MM.1S (cell line): Measurements from ENCODE around the gene CACNA1G.

ENCODE experiments used
- DNase-seq: peaks from one replicate; pipeline ENCODE4 v3.0.0-alpha.2; 2015
- H2AFZ ChIP-seq: fragments of 300-600 bp; sonication (generic); 2 replicates; pipeline ENCODE4 v1.6.0; 2016; ENCODE audit warnings: antibody characterized with exemption, low read length
- H3F3A ChIP-seq: fragments of 300-600 bp; sonication (generic); 2 replicates; pipeline ENCODE4 v1.6.1; 2016; ENCODE audit warnings: mild to moderate bottlenecking, antibody characterized with exemption, low read length, moderate library complexity, mixed read lengths; ENCODE audit not compliant: insufficient read depth
- H3K27ac ChIP-seq: fragments of 300-600 bp; sonication (generic); 2 replicates; pipeline ENCODE4 v1.5.1; 2016; ENCODE audit warnings: mild to moderate bottlenecking, low read length
- H3K27me3 ChIP-seq: fragments of 300-600 bp; sonication (generic); replicated peaks from 2 replicates; pipeline ENCODE4 v1.6.0; 2016; ENCODE audit warnings: low read length; ENCODE audit not compliant: insufficient read depth
- H3K36me3 ChIP-seq: fragments of 300-600 bp; sonication (generic); replicated peaks from 2 replicates; pipeline ENCODE4 v1.6.1; 2016; ENCODE audit warnings: mild to moderate bottlenecking, low read length, mixed read lengths; ENCODE audit not compliant: insufficient read depth
- H3K4me1 ChIP-seq: fragments of 300-600 bp; sonication (generic); 2 replicates; pipeline ENCODE4 v1.6.1; 2016; ENCODE audit warnings: low read length, mixed read lengths
- H3K4me2 ChIP-seq: fragments of 300-600 bp; sonication (generic); 2 replicates; pipeline ENCODE4 v1.6.0; 2016; ENCODE audit warnings: low read depth, low read length
- H3K4me3 ChIP-seq: fragments of 300-600 bp; sonication (generic); 2 replicates; pipeline ENCODE4 v1.5.1; 2016; ENCODE audit warnings: low read length, mixed read lengths
- H3K79me2 ChIP-seq: fragments of 300-600 bp; sonication (generic); 2 replicates; pipeline ENCODE4 v1.6.1; 2016; ENCODE audit warnings: mixed run types, low read length, mixed read lengths
- H3K9ac ChIP-seq: fragments of 300-600 bp; sonication (generic); 2 replicates; pipeline ENCODE4 v1.6.1; 2016; ENCODE audit warnings: low read length, mixed read lengths
- H3K9me2 ChIP-seq: fragments of 300-600 bp; sonication (generic); replicated peaks from 2 replicates; pipeline ENCODE4 v1.6.1; 2016; ENCODE audit warnings: mild to moderate bottlenecking, low read length, mixed read lengths; ENCODE audit not compliant: insufficient read depth
- H3K9me3 ChIP-seq: fragments of 300-600 bp; sonication (generic); replicated peaks from 2 replicates; pipeline ENCODE4 v1.6.1; 2016; ENCODE audit warnings: mild to moderate bottlenecking, low read length, mixed read lengths; ENCODE audit not compliant: insufficient read depth
- H4K20me1 ChIP-seq: fragments of 300-600 bp; sonication (generic); 2 replicates; pipeline ENCODE4 v1.6.1; 2016; ENCODE audit warnings: mild to moderate bottlenecking, low read length, moderate library complexity, mixed read lengths; ENCODE audit not compliant: insufficient read depth
- CTCF ChIP-seq: fragments of 300-600 bp; sonication (generic); IDR thresholded peaks from 2 replicates; pipeline ENCODE4 v1.5.1; 2016; ENCODE audit warnings: antibody characterized with exemption, low read length, mixed read lengths
- EZH2 ChIP-seq: fragments of 300-600 bp; sonication (generic); optimal IDR thresholded peaks from 2 replicates; pipeline ENCODE3; 2017; ENCODE audit warnings: low read depth, mild to moderate bottlenecking, antibody characterized with exemption, low read length, mixed read lengths
- EZH2phosphoT487 ChIP-seq: fragments of 300-600 bp; sonication (generic); IDR thresholded peaks from 2 replicates; pipeline ENCODE4 v1.6.1; 2018; ENCODE audit warnings: antibody characterized with exemption, low read length

CACNA1G gene

GRCh38 chr17:50569592-50569991, 9.1 kb downstream of the CACNA1G start:
- Histone ChIP-seq H3K9me2 (no peaks in the 10 kb centered on the region), H3K79me2 (no peaks in the 10 kb centered on the region), H3K4me1 (no peaks in the 10 kb centered on the region), H3K27me3 (peaks cover 95% of the 10 kb centered on the region), H3K4me3 (no peak overlapping the region), H3K4me2 (no peak overlapping the region), H3K9ac (no peak overlapping the region), H3K27ac (no peak overlapping the region), H4K20me1 (no peaks in the 10 kb centered on the region), H3F3A (no peaks in the 10 kb centered on the region), H3K36me3 (no peaks in the 10 kb centered on the region), H3K9me3 (no peaks in the 10 kb centered on the region), H2AFZ (no peak overlapping the region)
- TF ChIP-seq CTCF: no peak
- TF ChIP-seq EZH2phosphoT487: no peak
- no peak for TF ChIP-seq EZH2
- no peak for DNase-seq

GRCh38 chr17:50570032-50570431, 9.5 kb downstream of the CACNA1G start:
- no peak overlapping the region for H2AFZ ChIP-seq
- no peak for DNase-seq
- no peaks in the 10 kb centered on the region for H3K79me2 ChIP-seq
- H3K9me3 ChIP-seq: no peaks in the 10 kb centered on the region
- H3K27ac ChIP-seq: no peak overlapping the region
- H3K9ac ChIP-seq: no peak overlapping the region
- no peaks in the 10 kb centered on the region for H3K36me3 ChIP-seq
- no peak for TF ChIP-seq EZH2
- no peak for TF ChIP-seq CTCF
- TF ChIP-seq EZH2phosphoT487: no peak
- peaks cover 95% of the 10 kb centered on the region for H3K27me3 ChIP-seq
- no peaks in the 10 kb centered on the region for H3K9me2 ChIP-seq
- no peak overlapping the region for H3K4me3 ChIP-seq
- H3K4me2 ChIP-seq: no peak overlapping the region
- H3K4me1 ChIP-seq: no peaks in the 10 kb centered on the region
- H3F3A ChIP-seq: no peaks in the 10 kb centered on the region
- no peaks in the 10 kb centered on the region for H4K20me1 ChIP-seq

GRCh38 chr17:50570528-50570927, 10.0 kb downstream of the CACNA1G start:
- Histone ChIP-seq H3K4me1 (no peaks in the 10 kb centered on the region), H2AFZ (no peak overlapping the region)

More at GRCh38 chr17:50570528-50570927, 10.0 kb downstream of the CACNA1G start:
- TF ChIP-seq EZH2 (no peak), CTCF (no peak), EZH2phosphoT487 (no peak)
- Histone ChIP-seq H3K9ac (no peak overlapping the region), H3K79me2 (no peaks in the 10 kb centered on the region), H3F3A (no peaks in the 10 kb centered on the region), H4K20me1 (no peaks in the 10 kb centered on the region), H3K4me2 (no peak overlapping the region), H3K36me3 (no peaks in the 10 kb centered on the region), H3K27ac (no peak overlapping the region), H3K9me3 (no peaks in the 10 kb centered on the region), H3K27me3 (peaks cover 95% of the 10 kb centered on the region), H3K9me2 (no peaks in the 10 kb centered on the region), H3K4me3 (no peak overlapping the region)
- no peak for DNase-seq
